ENCODE results near the gene SLC2A5.

- TF ChIP-seq CTCF (conservative IDR thresholded peaks at IDR 0.05; ENCODE audit: low read depth, low read length) (no peak), POLR2A (IDR thresholded peaks at IDR 0.05; ENCODE audit: low read depth, low read length) (no peak), BHLHE40 (IDR thresholded peaks at IDR 0.05; ENCODE audit: low read depth, low read length) (no peak), RAD21 (IDR thresholded peaks at IDR 0.05; ENCODE audit: low read length) (no peak), RCOR1 (IDR thresholded peaks at IDR 0.05; ENCODE audit: insufficient replicate concordance, low read length) (no peak), ELK1 (IDR thresholded peaks at IDR 0.05; ENCODE audit: borderline replicate concordance, low read depth, low read length) (no peak), CEBPB (IDR thresholded peaks at IDR 0.05; ENCODE audit: low read depth, low read length) (no peak), MAFK (IDR thresholded peaks at IDR 0.05; ENCODE audit: low read depth, low read length) (no peak)
Measured at GRCh38 chr1:9010781-9011323, 58.6 kb downstream of the SLC2A5 start.
